Measurements from ENCODE around the gene VWC2.

DNA sequence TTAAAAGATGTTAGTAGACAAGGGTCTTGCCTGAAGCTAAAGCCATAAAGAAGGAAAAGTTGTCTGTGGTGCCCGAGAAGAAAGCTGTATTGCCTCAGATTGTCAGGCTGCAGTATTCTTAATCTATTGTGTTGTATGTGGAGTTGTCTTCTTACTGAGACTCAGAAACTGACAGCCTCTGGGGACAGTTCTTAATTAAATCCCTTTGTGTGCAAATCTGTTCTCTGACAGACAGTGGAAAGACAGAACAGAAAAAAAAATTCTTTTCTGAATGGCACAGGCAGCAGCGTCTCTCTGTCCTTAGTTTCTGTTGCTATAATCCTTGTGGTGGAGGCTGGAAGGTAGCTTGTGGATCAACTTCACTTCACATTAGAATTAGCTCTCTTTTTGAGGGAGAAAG lies 16.8 kb downstream of the VWC2 start:
- TF ChIP-seq GATA2 (IDR thresholded peaks at IDR 0.05; ENCODE audit: low read depth, low read length) (no peak), GATA3 (IDR thresholded peaks at IDR 0.05; ENCODE audit: low read depth, low read length) (no peak)

Measured in SH-SY5Y (cell line).